DOHH2 (cell line): ENCODE results near the gene SERINC3.

Experiments used
- CTCF ChIP-seq: fragments of 200-600 bp; sonication (generic); IDR thresholded peaks from one replicate; pipeline ENCODE4 v1.5.1; 2014; ENCODE audit warnings: antibody characterized with exemption, mild to moderate bottlenecking, low read depth, low read length; ENCODE audit not compliant: poor library complexity, severe bottlenecking
- EZH2phosphoT487 ChIP-seq: fragments of 200-600 bp; sonication (generic); IDR thresholded peaks from 2 replicates; pipeline ENCODE4 v1.6.1; 2017; ENCODE audit warnings: borderline replicate concordance, mild to moderate bottlenecking, antibody characterized with exemption, low read length, moderate library complexity, mixed read lengths

DNA sequence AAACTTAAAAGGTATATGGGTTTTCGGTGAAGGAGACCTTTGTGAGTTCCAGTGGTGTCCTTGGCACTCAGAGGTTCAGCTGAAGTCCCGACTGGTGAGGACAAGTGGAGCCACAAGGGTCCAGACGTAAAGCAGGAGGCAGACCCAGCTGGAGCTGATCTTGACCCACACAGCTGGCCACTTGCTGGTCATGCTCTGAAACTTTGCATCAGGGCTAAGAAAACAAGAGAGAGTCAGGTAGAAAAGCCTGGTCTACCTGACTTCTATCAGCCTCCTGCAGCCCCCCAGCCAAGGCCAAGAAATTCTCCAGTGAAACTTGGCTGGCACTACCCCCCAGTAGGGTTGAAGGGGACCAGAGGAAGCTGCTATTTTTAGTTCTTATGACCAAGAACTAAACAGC, 21.6 kb downstream of the SERINC3 start:
- TF ChIP-seq CTCF (no peak), EZH2phosphoT487 (no peak)
